HCT116 (cell line): ENCODE results near the gene PRKCH. TPM values are rescaled to one million over a fixed set of nuclear protein-coding genes. Genes with fewer than 3 reads are reported as not detected.

Source experiments
- ATAC-seq: fragments of 200-7000 bp; cut with Tn5 transposase; 2 replicates; pipeline ENCODE4 v1.9.1; 2020; ENCODE audit warnings: mild to moderate bottlenecking, moderate library complexity
- BruUV-seq: library from RNA; stranded (reverse); fragments of 400-500 nt; replicated peaks from 2 replicates; lab custom pipeline; 2021; lab: Mats Ljungman, UMichigan
- CTCF ChIA-PET: fragments of 300-600 bp; sonication (Branson Sonifier 250); formaldehyde crosslinking; loops from one replicate; lab custom pipeline; 2021; ENCODE audit warnings: antibody characterized with exemption; lab: Charles Lee
- POLR2A ChIA-PET: fragments of 300-600, 350-600 bp; sonication (Branson Sonifier 250); formaldehyde crosslinking; loops from one replicate; lab custom pipeline; 2021; ENCODE audit warnings: antibody characterized with exemption; lab: Charles Lee
- RAD21 ChIA-PET, 2 experiments: fragments of 300-600 bp; sonication (Branson Sonifier 250); formaldehyde crosslinking; loops; one replicate each; lab custom pipeline; 2023; ENCODE audit warnings: low total read pairs in 2 of 2; ENCODE audit not compliant: uncharacterized antibody in 2 of 2, unreplicated experiment in 2 of 2, low non-redundant PET in 1 of 2; lab: Charles Lee
- DNase-seq: peaks from one replicate; pipeline ENCODE4 v3.0.0-alpha.2; 2010; ENCODE audit warnings: low read depth, low spot score
- H2AFZ ChIP-seq: fragments of 200-600 bp; shearing (Covaris generic), sonication (generic); 2 replicates; pipeline ENCODE4 v1.6.1; 2017; ENCODE audit warnings: low read depth, mixed run types, mixed read lengths, antibody characterized with exemption, low read length; ENCODE audit not compliant: poor library complexity, severe bottlenecking
- H3K27ac ChIP-seq: 2 replicates; pipeline ENCODE4 v1.5.1; 2012; ENCODE audit warnings: low read depth, low read length
- H3K27me3 ChIP-seq: fragments of 200-600 bp; sonication (generic); 2 replicates; pipeline ENCODE4 v1.6.1; 2016; ENCODE audit warnings: mixed run types, low read length, mixed read lengths; ENCODE audit not compliant: insufficient read depth
- H3K36me3 ChIP-seq, 2 experiments: fragments of 200-500 bp in 1 of 2; fragments of 200-600 bp in 1 of 2; sonication (Bioruptor generic) in 1 of 2; sonication (generic) in 1 of 2; 2 replicates each; pipeline versions ENCODE4 v1.5.1 to v1.6.1; 2014 to 2016; ENCODE audit warnings: low read length in 2 of 2, inconsistent platforms in 1 of 2, mixed read lengths in 1 of 2, mixed run types in 1 of 2; ENCODE audit not compliant: insufficient read depth in 2 of 2, control insufficient read depth in 1 of 2
- H3K4me1 ChIP-seq, 2 experiments: fragments of 200-600 bp in 1 of 2; sonication (generic) in 1 of 2; 2 replicates each; pipeline versions ENCODE4 v1.5.1 to v1.6.1; 2012 to 2017; ENCODE audit warnings: low read length in 2 of 2, inconsistent platforms in 1 of 2, mild to moderate bottlenecking in 1 of 2, mixed read lengths in 1 of 2, mixed run types in 1 of 2, moderate library complexity in 1 of 2; ENCODE audit not compliant: insufficient read depth in 2 of 2, control insufficient read depth in 1 of 2
- H3K4me2 ChIP-seq: fragments of 200-600 bp; sonication (generic); 2 replicates; pipeline ENCODE4 v1.6.1; 2017; ENCODE audit warnings: mixed run types, low read length, mixed read lengths
- H3K4me3 ChIP-seq, 2 experiments: fragments of 200-600 bp in 1 of 2; sonication (generic) in 1 of 2; replicated peaks in 1 of 2; 2 replicates each; pipeline ENCODE4 v1.5.1; 2011 to 2016; ENCODE audit warnings: low read length in 2 of 2, control low read depth in 1 of 2, low read depth in 1 of 2, mild to moderate bottlenecking in 1 of 2, mixed read lengths in 1 of 2, mixed run types in 1 of 2
- H3K79me2 ChIP-seq: fragments of 200-600 bp; sonication (generic); 2 replicates; pipeline ENCODE4 v1.6.1; 2017; ENCODE audit warnings: mild to moderate bottlenecking, mixed run types, low read length, moderate library complexity, mixed read lengths; ENCODE audit not compliant: insufficient read depth
- H3K9ac ChIP-seq: fragments of 200-600 bp; sonication (generic); 2 replicates; pipeline ENCODE4 v1.6.1; 2016; ENCODE audit warnings: low read length, mixed read lengths
- H3K9me2 ChIP-seq: fragments of 200-600 bp; sonication (generic), shearing (Covaris generic); 2 replicates; pipeline ENCODE4 v1.6.1; 2017; ENCODE audit warnings: mixed run types, mild to moderate bottlenecking, moderate library complexity; ENCODE audit not compliant: insufficient read depth
- H3K9me3 ChIP-seq, 2 experiments: fragments of 200-500 bp in 1 of 2; fragments of 200-600 bp in 1 of 2; sonication (Bioruptor generic) in 1 of 2; sonication (generic) in 1 of 2; 2 replicates each; pipeline ENCODE4 v1.6.1; 2014 to 2017; ENCODE audit warnings: low read length in 2 of 2, mixed read lengths in 2 of 2, inconsistent platforms in 1 of 2, low read depth in 1 of 2, mild to moderate bottlenecking in 1 of 2, mixed run types in 1 of 2, moderate library complexity in 1 of 2; ENCODE audit not compliant: control insufficient read depth in 1 of 2, insufficient read depth in 1 of 2
- H4K20me1 ChIP-seq: fragments of 200-600 bp; sonication (generic), shearing (Covaris generic); 2 replicates; pipeline ENCODE4 v1.6.1; 2017; ENCODE audit warnings: mixed run types, mild to moderate bottlenecking, moderate library complexity; ENCODE audit not compliant: insufficient read depth
- CBX3 ChIP-seq: IDR thresholded peaks from 2 replicates; pipeline ENCODE4 v1.6.1; 2012; ENCODE audit warnings: low read depth
- CEBPB ChIP-seq: IDR thresholded peaks from 2 replicates; pipeline ENCODE4 v1.6.1; 2012; ENCODE audit warnings: low read depth
- ELF1 ChIP-seq: IDR thresholded peaks from 2 replicates; pipeline ENCODE4 v1.6.1; 2012; ENCODE audit warnings: low read depth, borderline replicate concordance
- EZH2 ChIP-seq: fragments of 200-600 bp; sonication (generic); IDR thresholded peaks from 2 replicates; pipeline ENCODE4 v1.6.1; 2017; ENCODE audit warnings: antibody characterized with exemption, mixed run types
- EZH2phosphoT487 ChIP-seq: fragments of 200-600 bp; IDR thresholded peaks from 2 replicates; pipeline ENCODE4 v1.6.1; 2018; ENCODE audit warnings: antibody characterized with exemption, borderline replicate concordance
- FOSL1 ChIP-seq: IDR thresholded peaks from 2 replicates; pipeline ENCODE4 v1.6.1; 2012; ENCODE audit warnings: low read depth
- JUND ChIP-seq: IDR thresholded peaks from 2 replicates; pipeline ENCODE4 v1.6.1; 2012
- POLR2AphosphoS5 ChIP-seq: IDR thresholded peaks from 2 replicates; pipeline ENCODE4 v1.6.1; 2011; ENCODE audit warnings: mild to moderate bottlenecking, low read depth, low read length, moderate library complexity
- RAD21 ChIP-seq: IDR thresholded peaks from 2 replicates; pipeline ENCODE4 v1.6.1; 2012; ENCODE audit warnings: low read depth, mild to moderate bottlenecking
- SIN3A ChIP-seq: IDR thresholded peaks from 2 replicates; pipeline ENCODE4 v1.6.1; 2012; ENCODE audit warnings: low read depth
- SP1 ChIP-seq: IDR thresholded peaks from 2 replicates; pipeline ENCODE4 v1.6.1; 2012; ENCODE audit warnings: low read depth
- SRF ChIP-seq: IDR thresholded peaks from 2 replicates; pipeline ENCODE4 v1.6.1; 2012; ENCODE audit warnings: low read depth
- ZFX ChIP-seq: fragments of 450-650 bp; IDR thresholded peaks from 2 replicates; pipeline ENCODE4 v1.6.1; 2017
- ZNF274 ChIP-seq: fragments of 200-500 bp; sonication (Bioruptor generic); IDR thresholded peaks from 2 replicates; pipeline ENCODE4 v1.6.1; 2014; ENCODE audit warnings: mild to moderate bottlenecking, low read depth, low read length, inconsistent platforms
- intact Hi-C: fragments of 100-400 bp; cut with micrococcal nuclease; formaldehyde crosslinking; loops from 2 replicates; pipeline ENCODE4 v1.10.0; 2022
- total RNA-seq: library from RNA; stranded (reverse); gene quantifications from one replicate; pipeline ENCODE4 v1.2.1, GENCODE V29; 2021; ENCODE audit not compliant: unreplicated experiment
- TF ChIP-seq, protein P1 (sequence below): IDR thresholded peaks from 2 replicates; pipeline ENCODE4 v1.6.1; 2012; ENCODE audit warnings: low read depth
- TF ChIP-seq, protein P2 (sequence below): IDR thresholded peaks from 2 replicates; pipeline ENCODE4 v1.6.1; 2012
- TF ChIP-seq, protein P3 (sequence below): IDR thresholded peaks from 2 replicates; pipeline ENCODE4 v1.6.1; 2011; ENCODE audit warnings: mild to moderate bottlenecking, low read length, moderate library complexity; ENCODE audit not compliant: insufficient replicate concordance; ENCODE audit errors: extremely low read depth
- TF ChIP-seq, protein P4 (sequence below), 3 experiments: fragments of 200-600 bp in 1 of 3; sonication (generic) in 1 of 3; IDR thresholded peaks in 2 of 3; conservative IDR thresholded peaks in 1 of 3; 2 replicates each; pipeline ENCODE4 v1.5.1; 2012 to 2017; ENCODE audit warnings: low read depth in 2 of 3, low read length in 2 of 3, antibody characterized with exemption in 1 of 3, borderline replicate concordance in 1 of 3, control low read depth in 1 of 3, mild to moderate bottlenecking in 1 of 3, mixed read lengths in 1 of 3, mixed run types in 1 of 3, moderate library complexity in 1 of 3; ENCODE audit not compliant: insufficient read depth in 1 of 3
- TF ChIP-seq, protein P5 (sequence below): IDR thresholded peaks from 2 replicates; pipeline ENCODE4 v1.6.1; 2012

Gene PRKCH
- total RNA-seq, 1 experiment from 2014 or later = 16.6 TPM

DNA sequence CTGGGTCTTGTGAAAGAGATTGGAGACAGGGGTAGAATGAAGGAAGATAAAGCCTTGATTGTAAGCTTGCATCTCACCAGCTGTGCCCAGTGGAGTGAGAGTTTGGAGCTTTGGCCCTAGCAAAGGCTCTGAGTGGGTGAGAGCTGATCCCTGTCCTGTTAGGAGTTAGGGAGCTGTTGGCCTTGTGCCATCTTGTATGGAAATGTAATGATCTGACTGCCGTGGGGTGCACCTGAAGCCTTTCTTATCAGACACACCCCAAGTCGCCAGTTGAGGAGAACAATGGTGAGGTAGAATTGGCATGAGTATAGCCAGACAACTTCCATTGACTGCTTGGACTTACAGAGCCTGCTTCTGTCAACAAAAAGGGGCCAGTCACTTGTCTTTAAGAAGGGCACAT, 130.1 kb downstream of the PRKCH start:
- TF ChIP-seq SP1 (no peak), ELF1 (no peak), ZNF274 (no peak), JUND (no peak), POLR2AphosphoS5 (no peak), RAD21 (no peak), CEBPB (no peak), EZH2phosphoT487 (no peak), EZH2 (no peak), SIN3A (no peak), FOSL1 (no peak), CBX3 (no peak), SRF (no peak), ZFX (no peak)
- TF ChIP-seq, protein P1, sequence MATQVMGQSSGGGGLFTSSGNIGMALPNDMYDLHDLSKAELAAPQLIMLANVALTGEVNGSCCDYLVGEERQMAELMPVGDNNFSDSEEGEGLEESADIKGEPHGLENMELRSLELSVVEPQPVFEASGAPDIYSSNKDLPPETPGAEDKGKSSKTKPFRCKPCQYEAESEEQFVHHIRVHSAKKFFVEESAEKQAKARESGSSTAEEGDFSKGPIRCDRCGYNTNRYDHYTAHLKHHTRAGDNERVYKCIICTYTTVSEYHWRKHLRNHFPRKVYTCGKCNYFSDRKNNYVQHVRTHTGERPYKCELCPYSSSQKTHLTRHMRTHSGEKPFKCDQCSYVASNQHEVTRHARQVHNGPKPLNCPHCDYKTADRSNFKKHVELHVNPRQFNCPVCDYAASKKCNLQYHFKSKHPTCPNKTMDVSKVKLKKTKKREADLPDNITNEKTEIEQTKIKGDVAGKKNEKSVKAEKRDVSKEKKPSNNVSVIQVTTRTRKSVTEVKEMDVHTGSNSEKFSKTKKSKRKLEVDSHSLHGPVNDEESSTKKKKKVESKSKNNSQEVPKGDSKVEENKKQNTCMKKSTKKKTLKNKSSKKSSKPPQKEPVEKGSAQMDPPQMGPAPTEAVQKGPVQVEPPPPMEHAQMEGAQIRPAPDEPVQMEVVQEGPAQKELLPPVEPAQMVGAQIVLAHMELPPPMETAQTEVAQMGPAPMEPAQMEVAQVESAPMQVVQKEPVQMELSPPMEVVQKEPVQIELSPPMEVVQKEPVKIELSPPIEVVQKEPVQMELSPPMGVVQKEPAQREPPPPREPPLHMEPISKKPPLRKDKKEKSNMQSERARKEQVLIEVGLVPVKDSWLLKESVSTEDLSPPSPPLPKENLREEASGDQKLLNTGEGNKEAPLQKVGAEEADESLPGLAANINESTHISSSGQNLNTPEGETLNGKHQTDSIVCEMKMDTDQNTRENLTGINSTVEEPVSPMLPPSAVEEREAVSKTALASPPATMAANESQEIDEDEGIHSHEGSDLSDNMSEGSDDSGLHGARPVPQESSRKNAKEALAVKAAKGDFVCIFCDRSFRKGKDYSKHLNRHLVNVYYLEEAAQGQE = no peak
- TF ChIP-seq, protein P2, sequence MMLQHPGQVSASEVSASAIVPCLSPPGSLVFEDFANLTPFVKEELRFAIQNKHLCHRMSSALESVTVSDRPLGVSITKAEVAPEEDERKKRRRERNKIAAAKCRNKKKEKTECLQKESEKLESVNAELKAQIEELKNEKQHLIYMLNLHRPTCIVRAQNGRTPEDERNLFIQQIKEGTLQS = no peak
- TF ChIP-seq, protein P3, sequence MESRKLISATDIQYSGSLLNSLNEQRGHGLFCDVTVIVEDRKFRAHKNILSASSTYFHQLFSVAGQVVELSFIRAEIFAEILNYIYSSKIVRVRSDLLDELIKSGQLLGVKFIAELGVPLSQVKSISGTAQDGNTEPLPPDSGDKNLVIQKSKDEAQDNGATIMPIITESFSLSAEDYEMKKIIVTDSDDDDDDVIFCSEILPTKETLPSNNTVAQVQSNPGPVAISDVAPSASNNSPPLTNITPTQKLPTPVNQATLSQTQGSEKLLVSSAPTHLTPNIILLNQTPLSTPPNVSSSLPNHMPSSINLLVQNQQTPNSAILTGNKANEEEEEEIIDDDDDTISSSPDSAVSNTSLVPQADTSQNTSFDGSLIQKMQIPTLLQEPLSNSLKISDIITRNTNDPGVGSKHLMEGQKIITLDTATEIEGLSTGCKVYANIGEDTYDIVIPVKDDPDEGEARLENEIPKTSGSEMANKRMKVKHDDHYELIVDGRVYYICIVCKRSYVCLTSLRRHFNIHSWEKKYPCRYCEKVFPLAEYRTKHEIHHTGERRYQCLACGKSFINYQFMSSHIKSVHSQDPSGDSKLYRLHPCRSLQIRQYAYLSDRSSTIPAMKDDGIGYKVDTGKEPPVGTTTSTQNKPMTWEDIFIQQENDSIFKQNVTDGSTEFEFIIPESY = no peak
- TF ChIP-seq, protein P4, sequence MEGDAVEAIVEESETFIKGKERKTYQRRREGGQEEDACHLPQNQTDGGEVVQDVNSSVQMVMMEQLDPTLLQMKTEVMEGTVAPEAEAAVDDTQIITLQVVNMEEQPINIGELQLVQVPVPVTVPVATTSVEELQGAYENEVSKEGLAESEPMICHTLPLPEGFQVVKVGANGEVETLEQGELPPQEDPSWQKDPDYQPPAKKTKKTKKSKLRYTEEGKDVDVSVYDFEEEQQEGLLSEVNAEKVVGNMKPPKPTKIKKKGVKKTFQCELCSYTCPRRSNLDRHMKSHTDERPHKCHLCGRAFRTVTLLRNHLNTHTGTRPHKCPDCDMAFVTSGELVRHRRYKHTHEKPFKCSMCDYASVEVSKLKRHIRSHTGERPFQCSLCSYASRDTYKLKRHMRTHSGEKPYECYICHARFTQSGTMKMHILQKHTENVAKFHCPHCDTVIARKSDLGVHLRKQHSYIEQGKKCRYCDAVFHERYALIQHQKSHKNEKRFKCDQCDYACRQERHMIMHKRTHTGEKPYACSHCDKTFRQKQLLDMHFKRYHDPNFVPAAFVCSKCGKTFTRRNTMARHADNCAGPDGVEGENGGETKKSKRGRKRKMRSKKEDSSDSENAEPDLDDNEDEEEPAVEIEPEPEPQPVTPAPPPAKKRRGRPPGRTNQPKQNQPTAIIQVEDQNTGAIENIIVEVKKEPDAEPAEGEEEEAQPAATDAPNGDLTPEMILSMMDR (IDR thresholded peaks at IDR 0.05 in 2 of 3, conservative IDR thresholded peaks at IDR 0.05 in 1 of 3; ENCODE audit: borderline replicate concordance in 1 of 3, insufficient read depth in 1 of 3, low read depth in 2 of 3, low read length in 2 of 3) = no peak
- TF ChIP-seq, protein P5, sequence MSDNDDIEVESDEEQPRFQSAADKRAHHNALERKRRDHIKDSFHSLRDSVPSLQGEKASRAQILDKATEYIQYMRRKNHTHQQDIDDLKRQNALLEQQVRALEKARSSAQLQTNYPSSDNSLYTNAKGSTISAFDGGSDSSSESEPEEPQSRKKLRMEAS = no peak
- ChIA-PET POLR2A (no interaction called here), RAD21 (no interaction called here), CTCF (no interaction called here)
- Histone ChIP-seq H3K79me2 (no peaks in the 10 kb centered on the region), H4K20me1 (0 out of 2 replicates have a peak, but pooled peaks cover 3% of the 10 kb centered on the region), H3K9ac (no peak overlapping the region), H3K4me1 (no peaks in the 10 kb centered on the region), H2AFZ (no peak overlapping the region), H3K9me2 (no peaks in the 10 kb centered on the region), H3K27me3 (no peaks in the 10 kb centered on the region), H3K9me3 (no peaks in the 10 kb centered on the region), H3K4me2 (no peak overlapping the region), H3K36me3 (no peaks in the 10 kb centered on the region), H3K27ac (no peak overlapping the region), H3K4me3 (no peak overlapping the region)
- no TSS peak for BruUV-seq
- ATAC-seq (no peak), DNase-seq (no peak)
- intact Hi-C loops = no loop called here
